Measurements from ENCODE around the gene SLC45A2. TPM values are rescaled to one million over a fixed set of nuclear protein-coding genes. Genes with fewer than 3 reads are reported as not detected.

SLC45A2 gene
- total and polyA plus RNA-seq, 9 of the 15 experiments (the other 6 are each of a cell fraction or from before 2014, with no cell fraction given) = 0.03 to 0.29 (median 0.14) TPM; not detected in 4

GRCh38 chr5:34002629-34003328 lies 18.3 kb upstream of the SLC45A2 start:
- Histone ChIP-seq H3K4me2 (ENCODE audit: insufficient read depth, low read length) (no peak overlapping the region), H2AFZ (ENCODE audit: low read depth, low read length) (no peak overlapping the region), H3K27ac (ENCODE audit: extremely low read depth, low read depth, low read length) (no peak overlapping the region), H3K9me3 (replicated peaks; ENCODE audit: control insufficient read depth, insufficient read depth, low read depth, low read length) (no peaks in the 10 kb centered on the region), H3K9ac (ENCODE audit: insufficient read depth in 1 of 2, low read depth in 2 of 2, low read length in 2 of 2) (no peak overlapping the region), H3K4me3 (no peak overlapping the region), H3K36me3 (ENCODE audit: control insufficient read depth, insufficient read depth, low read length) (no peaks in the 10 kb centered on the region; the same call in 2 of the 3 replicates), H3K4me1 (replicated peaks in 1 of 2; ENCODE audit: control insufficient read depth in 2 of 2, insufficient read depth in 2 of 2, low read length in 2 of 2) (peaks cover 7 to 9% of the 10 kb centered on the region in 2 experiments; a peak in 4 of 5 replicates), H3K79me2 (ENCODE audit: control insufficient read depth, insufficient read depth, low read length) (no peaks in the 10 kb centered on the region), H4K20me1 (replicated peaks; ENCODE audit: control insufficient read depth, insufficient read depth, low read length) (no peaks in the 10 kb centered on the region), H3K9me1 (ENCODE audit: control insufficient read depth, insufficient read depth, low read length) (no peaks in the 10 kb centered on the region), H3K27me3 (ENCODE audit: control insufficient read depth in 2 of 2, insufficient read depth in 2 of 2, low read length in 2 of 2) (no peaks in the 10 kb centered on the region)
- no TSS peak for BruUV-seq (replicated peaks)
- TF ChIP-seq MNT (conservative IDR thresholded peaks at IDR 0.05) (no peak), ZHX1 (conservative IDR thresholded peaks at IDR 0.05; ENCODE audit: low read length) (0 out of 2 replicates have a peak, but pooled peaks have one; percentile 53), NCOR1 (IDR thresholded peaks at IDR 0.05) (no peak), RFX1 (IDR thresholded peaks at IDR 0.05) (peak; percentile 86), ZNF583 (CRISPR knock-in tag; IDR thresholded peaks at IDR 0.05) (no peak)
- 61% methylated on average over 10 of the region's 10 CpGs for WGBS (ENCODE audit: insufficient coverage, low coverage, missing lambda C conversion rate)
- in situ Hi-C loops (cut with MboI) = loop anchor here (10.0 kb wide), 1 partner anchor 442 kb away; no protein-coding TSS in a partner anchor
- ATAC-seq = no peak
- intact Hi-C loops (cut with micrococcal nuclease) = no loop called here
- no peak for FAIRE-seq
- CTCF ChIA-PET (ENCODE audit: low intra/inter-chr PET ratio) = interaction anchor here (0.6 kb wide), 1 partner anchor 1000 kb away, joined by 6 read pairs; no protein-coding TSS in a partner anchor
- no peak for DNase-seq (ENCODE audit: extremely low read depth in 1 of 4, low spot score in 3 of 4)
- POLR2A ChIA-PET = no interaction called here

Measured in K562 (cell line).